Measurements from ENCODE around the gene CACNA1F. TPM values are rescaled to one million over a fixed set of nuclear protein-coding genes. Genes with fewer than 3 reads are reported as not detected.
"Not testable (repeated sequence)": the region's sequence is repeated elsewhere in the genome, so short reads cannot be mapped to it uniquely, and the experiment has no call there.

The CACNA1F gene
- total RNA-seq, 2 experiments from 2014 or later: 0.50 to 0.93 TPM

- H3K27ac Mint-ChIP-seq: no peak overlapping the region
- H3K4me3 Mint-ChIP-seq: no peak overlapping the region
- H3K9me3 Mint-ChIP-seq: no peaks in the 10 kb centered on the region
- H3K36me3 Mint-ChIP-seq (ENCODE audit: low read depth): peaks cover 50% of the 10 kb centered on the region
- ChIA-PET POLR2A (interaction anchor here (0.6 to 2.1 kb wide), 2 partner anchors 8 to 95 kb away, joined by 3 to 6 read pairs; partner anchors contain the start of gene WDR45), CTCF (no interaction called here)
- no peaks in the 10 kb centered on the region for H3K27me3 Mint-ChIP-seq
- peaks cover 47% of the 10 kb centered on the region for H3K4me1 Mint-ChIP-seq
- DNase-seq: no peak
These were observed 58.4 kb downstream of the CACNA1F start for GRCh38 chrX:49174723-49175122.

GRCh38 chrX:49173544-49173943, 59.6 kb downstream of the CACNA1F start:
- Mint-ChIP-seq H3K36me3 (ENCODE audit: low read depth) (peaks cover 43% of the 10 kb centered on the region), H3K4me1 (peaks cover 46% of the 10 kb centered on the region), H3K4me3 (peak overlapping the region; percentile 84)
- ChIA-PET POLR2A (interaction anchor here (1.5 kb wide), 1 partner anchor 11 kb away, joined by 4 read pairs; no protein-coding TSS in a partner anchor), CTCF (interaction anchor here (1.8 kb wide), 1 partner anchor 17 kb away, joined by 6 read pairs; no protein-coding TSS in a partner anchor)
- not testable (repeated sequence) for DNase-seq, H3K27ac Mint-ChIP-seq, H3K27me3 Mint-ChIP-seq, H3K9me3 Mint-ChIP-seq

GRCh38 chrX:49172280-49172780, 60.8 kb downstream of the CACNA1F start:
- Mint-ChIP-seq H3K36me3 (ENCODE audit: low read depth) (peaks cover 37% of the 10 kb centered on the region), H3K27ac (peak overlapping the region; percentile 89), H3K27me3 (no peaks in the 10 kb centered on the region), H3K9me3 (no peaks in the 10 kb centered on the region), H3K4me3 (peak overlapping the region; percentile 84), H3K4me1 (peaks cover 52% of the 10 kb centered on the region)
- ChIA-PET CTCF (interaction anchor here (1.0 to 1.8 kb wide), 2 partner anchors 16 to 19 kb away, joined by 3 to 6 read pairs; no protein-coding TSS in a partner anchor), POLR2A (interaction anchor here (1.0 to 2.1 kb wide), 10 partner anchors 9 to 435 kb away, joined by 3 to 11 read pairs (median 4); partner anchors contain the start of genes HDAC6 and PRICKLE3)
- peak; percentile 85 for DNase-seq

GRCh38 chrX:49171752-49172279, 61.3 kb downstream of the CACNA1F start, which contains the start of gene PLP2:
TSS of gene PLP2 (plus strand) at chrX:49171898. CDS start at chrX:49172001, 103 bp downstream.
- Mint-ChIP-seq H3K27ac (peak within 1 kb of the TSS; percentile 89), H3K27me3 (no peaks in the 10 kb centered on the region), H3K4me1 (peaks cover 54% of the 10 kb centered on the region), H3K9me3 (no peaks in the 10 kb centered on the region), H3K36me3 (ENCODE audit: low read depth) (peaks cover 35% of the 10 kb centered on the region), H3K4me3 (peak within 1 kb of the TSS; percentile 84)
- peak; percentile 79 for DNase-seq
- ChIA-PET POLR2A (interaction anchor here (0.9 to 2.1 kb wide), 10 partner anchors 8 to 435 kb away, joined by 3 to 11 read pairs (median 4); partner anchors contain the start of genes HDAC6 and PRICKLE3), CTCF (interaction anchor here (1.0 to 3.5 kb wide), 3 partner anchors 16 to 19 kb away, joined by 3 to 15 read pairs (median 6); no protein-coding TSS in a partner anchor)

GRCh38 chrX:49167740-49168108, 65.4 kb downstream of the CACNA1F start:
- CTCF ChIA-PET: interaction anchor here (1.6 to 3.4 kb wide), 3 partner anchors 12 to 25 kb away, joined by 11 to 20 read pairs (median 18); no protein-coding TSS in a partner anchor
- H3K4me3 Mint-ChIP-seq: peak overlapping the region; percentile 80
- H3K4me1 Mint-ChIP-seq: peaks cover 47% of the 10 kb centered on the region
- POLR2A ChIA-PET: interaction anchor here (0.7 to 2.6 kb wide), 8 partner anchors 8 to 229 kb away, joined by 3 to 30 read pairs (median 8); partner anchors contain the start of gene WDR45
- H3K27ac Mint-ChIP-seq: peak overlapping the region; percentile 99
- no peaks in the 10 kb centered on the region for H3K9me3 Mint-ChIP-seq
- H3K27me3 Mint-ChIP-seq: no peaks in the 10 kb centered on the region
- H3K36me3 Mint-ChIP-seq (ENCODE audit: low read depth): peaks cover 3% of the 10 kb centered on the region
- DNase-seq: no peak

GRCh38 chrX:49166914-49167739, 66.0 kb downstream of the CACNA1F start:
- POLR2A ChIA-PET: interaction anchor here (0.7 to 2.6 kb wide), 15 partner anchors 8 to 269 kb away, joined by 3 to 30 read pairs (median 6); partner anchors contain the start of genes GRIPAP1, PQBP1, SLC35A2 and TFE3

GRCh38 chrX:49165901-49166881, 66.9 kb downstream of the CACNA1F start:
- Mint-ChIP-seq H3K4me1 (peaks cover 45% of the 10 kb centered on the region), H3K4me3 (peak overlapping the region; percentile 80), H3K36me3 (ENCODE audit: low read depth) (no peaks in the 10 kb centered on the region), H3K9me3 (no peaks in the 10 kb centered on the region), H3K27ac (peak overlapping the region; percentile 99), H3K27me3 (no peaks in the 10 kb centered on the region)
- CTCF ChIA-PET: interaction anchor here (0.9 to 3.4 kb wide), 6 partner anchors 11 to 518 kb away, joined by 3 to 20 read pairs (median 7); partner anchors contain the start of gene TFE3
- POLR2A ChIA-PET: interaction anchor here (0.9 to 2.6 kb wide), 15 partner anchors 9 to 268 kb away, joined by 3 to 30 read pairs (median 6); partner anchors contain the start of genes GRIPAP1, PQBP1, SLC35A2 and TFE3
- peak; percentile 82 for DNase-seq

More at GRCh38 chrX:49166914-49167739, 66.0 kb downstream of the CACNA1F start:
- Mint-ChIP-seq H3K4me3 (peak overlapping the region; percentile 80), H3K27ac (peak overlapping the region; percentile 99), H3K27me3 (no peaks in the 10 kb centered on the region), H3K9me3 (no peaks in the 10 kb centered on the region), H3K4me1 (peaks cover 44% of the 10 kb centered on the region), H3K36me3 (ENCODE audit: low read depth) (no peaks in the 10 kb centered on the region)
- peak; percentile 76 for DNase-seq
- CTCF ChIA-PET: interaction anchor here (0.9 to 3.4 kb wide), 6 partner anchors 12 to 519 kb away, joined by 3 to 20 read pairs (median 7); partner anchors contain the start of gene TFE3

- Mint-ChIP-seq H3K4me1 (peaks cover 45% of the 10 kb centered on the region), H3K4me3 (no peak overlapping the region), H3K36me3 (ENCODE audit: low read depth) (no peaks in the 10 kb centered on the region), H3K27me3 (no peaks in the 10 kb centered on the region), H3K27ac (peak overlapping the region; percentile 87), H3K9me3 (no peaks in the 10 kb centered on the region)
- DNase-seq: no peak
- CTCF ChIA-PET: interaction anchor here (0.9 to 1.0 kb wide), 2 partner anchors 26 to 273 kb away, joined by 3 to 4 read pairs; no protein-coding TSS in a partner anchor
- POLR2A ChIA-PET: interaction anchor here (1.3 to 1.4 kb wide), 2 partner anchors 28 to 121 kb away, joined by 3 read pairs; partner anchors contain the start of gene TFE3
These were observed 68.4 kb downstream of the CACNA1F start for GRCh38 chrX:49164589-49165360.

- H3K27ac Mint-ChIP-seq: peak overlapping the region; percentile 87
- peak; percentile 84 for DNase-seq
- H3K4me1 Mint-ChIP-seq: peaks cover 41% of the 10 kb centered on the region
- ChIA-PET CTCF (interaction anchor here (0.6 to 1.1 kb wide), 6 partner anchors 9 to 272 kb away, joined by 3 to 7 read pairs (median 4); partner anchors contain the start of gene OTUD5), POLR2A (interaction anchor here (0.7 to 1.4 kb wide), 4 partner anchors 8 to 120 kb away, joined by 3 to 5 read pairs (median 3); partner anchors contain the start of genes PLP2 and TFE3)
- H3K36me3 Mint-ChIP-seq (ENCODE audit: low read depth): no peaks in the 10 kb centered on the region
- peak overlapping the region; percentile 74 for H3K4me3 Mint-ChIP-seq
- no peaks in the 10 kb centered on the region for H3K9me3 Mint-ChIP-seq
- no peaks in the 10 kb centered on the region for H3K27me3 Mint-ChIP-seq
These were observed 69.4 kb downstream of the CACNA1F start for GRCh38 chrX:49163555-49164419.

GRCh38 chrX:49162620-49163019, 70.5 kb downstream of the CACNA1F start, which contains the start of gene MAGIX:
TSS of gene MAGIX (plus strand) at chrX:49162758. CDS start at chrX:49162890, 132 bp downstream.
- no peaks in the 10 kb centered on the region for H3K9me3 Mint-ChIP-seq
- DNase-seq: no peak
- no peaks in the 10 kb centered on the region for H3K27me3 Mint-ChIP-seq
- H3K4me3 Mint-ChIP-seq: peak within 1 kb of the TSS; percentile 74
- H3K27ac Mint-ChIP-seq: peak within 1 kb of the TSS; percentile 47
- H3K36me3 Mint-ChIP-seq (ENCODE audit: low read depth): no peaks in the 10 kb centered on the region
- ChIA-PET CTCF (no interaction called here), POLR2A (no interaction called here)
- peaks cover 34% of the 10 kb centered on the region for H3K4me1 Mint-ChIP-seq

All from activated CD4-positive, alpha-beta memory T cell treated with anti-CD3 and anti-CD28 coated beads, Interleukin-2, amount 10 ng/mL, durations not matched to agents 7 days and 5 days (primary cell).